IMR-90 (cell line): ENCODE results near the gene NAT10. TPM values are rescaled to one million over a fixed set of nuclear protein-coding genes. Genes with fewer than 3 reads are reported as not detected.
A peak's percentile ranks its signal among the peaks of the same experiment; 100 is the strongest.

Source experiments
- ATAC-seq: fragments of 200-7000 bp; cut with Tn5 transposase; 2 replicates; pipeline ENCODE4 v1.9.1; 2020; ENCODE audit warnings: low read depth, mild to moderate bottlenecking, moderate library complexity
- BruUV-seq: library from RNA; stranded (reverse); fragments of 400-500 nt; replicated peaks from 2 replicates; lab custom pipeline; 2021; lab: Mats Ljungman, UMichigan
- CTCF ChIA-PET: fragments of 300-600 bp; formaldehyde crosslinking; extraction: SDS; loops from one replicate; lab custom pipeline; 2021; ENCODE audit warnings: antibody characterized with exemption; lab: Yijun Ruan, JAX
- POLR2A ChIA-PET: fragments of 300-600 bp; sonication (Branson Sonifier 250); formaldehyde crosslinking; loops from one replicate; lab custom pipeline; 2022; ENCODE audit warnings: antibody characterized with exemption; ENCODE audit not compliant: unreplicated experiment; lab: Charles Lee
- DNase-seq: peaks from one replicate; pipeline ENCODE4 v3.0.0; 2013
- H2AFZ ChIP-seq: replicated peaks from 2 replicates; pipeline ENCODE3; 2013; ENCODE audit warnings: low read length, mild to moderate bottlenecking; ENCODE audit not compliant: poor library complexity
- H2AK5ac ChIP-seq: 2 replicates; pipeline ENCODE4 v1.6.1; 2013; ENCODE audit warnings: low read depth, low read length, inconsistent platforms
- H2AK9ac ChIP-seq: replicated peaks from 2 replicates; pipeline ENCODE3; 2013; ENCODE audit warnings: mild to moderate bottlenecking, low read depth, low read length, moderate library complexity; ENCODE audit not compliant: poor library complexity
- H2BK120ac ChIP-seq: 2 replicates; pipeline ENCODE4 v1.6.1; 2013; ENCODE audit warnings: low read depth, low read length, inconsistent platforms
- H2BK15ac ChIP-seq: 3 replicates; pipeline ENCODE4 v1.6.1; 2013; ENCODE audit warnings: low read depth, low read length, inconsistent platforms
- H2BK20ac ChIP-seq: 2 replicates; pipeline ENCODE4 v1.6.1; 2013; ENCODE audit warnings: low read depth, mild to moderate bottlenecking, inconsistent platforms, low read length, moderate library complexity
- H2BK5ac ChIP-seq: 2 replicates; pipeline ENCODE4 v1.6.1; 2013; ENCODE audit warnings: mild to moderate bottlenecking, low read depth, low read length, inconsistent platforms; ENCODE audit not compliant: poor library complexity, severe bottlenecking
- H3K14ac ChIP-seq: replicated peaks from 2 replicates; pipeline ENCODE4 v1.6.1; 2013; ENCODE audit warnings: low read depth, low read length, inconsistent platforms
- H3K18ac ChIP-seq: 2 replicates; pipeline ENCODE4 v1.6.1; 2013; ENCODE audit warnings: low read depth, low read length, control low read depth
- H3K23ac ChIP-seq: 2 replicates; pipeline ENCODE4 v1.6.1; 2013; ENCODE audit warnings: low read depth, low read length, inconsistent platforms
- H3K27ac ChIP-seq: 2 replicates; pipeline ENCODE4 v1.5.1; 2013; ENCODE audit warnings: mild to moderate bottlenecking, control low read depth, low read length; ENCODE audit not compliant: insufficient read depth
- H3K27me3 ChIP-seq: 2 replicates; pipeline ENCODE4 v1.6.1; 2013; ENCODE audit warnings: low read length; ENCODE audit not compliant: control insufficient read depth, insufficient read depth
- H3K36me3 ChIP-seq: 2 replicates; pipeline ENCODE4 v1.6.1; 2013; ENCODE audit warnings: low read length, mixed read lengths; ENCODE audit not compliant: control insufficient read depth, insufficient read depth
- H3K4ac ChIP-seq: 2 replicates; pipeline ENCODE4 v1.6.1; 2013; ENCODE audit warnings: low read depth, low read length, inconsistent platforms
- H3K4me1 ChIP-seq: 2 replicates; pipeline ENCODE4 v1.6.1; 2013; ENCODE audit warnings: low read length, mixed read lengths; ENCODE audit not compliant: control insufficient read depth, insufficient read depth
- H3K4me2 ChIP-seq: 2 replicates; pipeline ENCODE4 v1.6.1; 2013; ENCODE audit warnings: low read depth, mild to moderate bottlenecking, control low read depth, low read length, moderate library complexity
- H3K4me3 ChIP-seq: 2 replicates; pipeline ENCODE4 v1.5.1; 2013; ENCODE audit warnings: low read depth, mild to moderate bottlenecking, control low read depth, low read length, moderate library complexity; ENCODE audit not compliant: insufficient read depth
- H3K56ac ChIP-seq: 2 replicates; pipeline ENCODE4 v1.6.1; 2013; ENCODE audit warnings: low read length, inconsistent platforms; ENCODE audit not compliant: insufficient read depth; ENCODE audit errors: extremely low read depth
- H3K79me1 ChIP-seq, 2 experiments: 2 replicates each; pipeline ENCODE4 v1.6.1; 2013; ENCODE audit warnings: low read length in 2 of 2, inconsistent platforms in 1 of 2, low read depth in 1 of 2
- H3K9ac ChIP-seq: 2 replicates; pipeline ENCODE4 v1.6.1; 2013; ENCODE audit warnings: low read depth, low read length, control low read depth
- H3K9me1 ChIP-seq: 2 replicates; pipeline ENCODE4 v1.6.1; 2013; ENCODE audit warnings: low read length, inconsistent platforms; ENCODE audit not compliant: insufficient read depth
- H3K9me3 ChIP-seq: 2 replicates; pipeline ENCODE4 v1.6.1; 2013; ENCODE audit warnings: low read length; ENCODE audit not compliant: control insufficient read depth, insufficient read depth
- H4K20me1 ChIP-seq: 2 replicates; pipeline ENCODE4 v1.6.1; 2013; ENCODE audit warnings: low read length, inconsistent platforms; ENCODE audit not compliant: insufficient read depth
- H4K5ac ChIP-seq: 2 replicates; pipeline ENCODE4 v1.6.1; 2013; ENCODE audit warnings: mild to moderate bottlenecking, low read depth, low read length, control low read depth
- H4K8ac ChIP-seq, 2 experiments: 2 replicates each; pipeline ENCODE4 v1.6.1; 2013; ENCODE audit warnings: low read depth in 2 of 2, low read length in 2 of 2, control low read depth in 1 of 2, inconsistent platforms in 1 of 2
- H4K91ac ChIP-seq: 2 replicates; pipeline ENCODE4 v1.6.1; 2013; ENCODE audit warnings: low read depth, low read length, inconsistent platforms; ENCODE audit not compliant: insufficient read depth
- BHLHE40 ChIP-seq: fragments of 150-350 bp; IDR thresholded peaks from 2 replicates; pipeline ENCODE4 v1.6.1; 2016; ENCODE audit warnings: mild to moderate bottlenecking, low read depth, low read length
- CHD1 ChIP-seq: IDR thresholded peaks from 2 replicates; pipeline ENCODE4 v1.6.1; 2012; ENCODE audit warnings: low read depth, low read length, improper control_type of control experiment
- MAZ ChIP-seq: IDR thresholded peaks from 2 replicates; pipeline ENCODE4 v1.6.1; 2012; ENCODE audit warnings: low read depth, mild to moderate bottlenecking, low read length, improper control_type of control experiment, moderate library complexity, borderline replicate concordance
- POLR2A ChIP-seq: IDR thresholded peaks from 2 replicates; pipeline ENCODE4 v1.6.1; 2012; ENCODE audit warnings: mild to moderate bottlenecking, low read depth, low read length
- RAD21 ChIP-seq: IDR thresholded peaks from 2 replicates; pipeline ENCODE4 v1.6.1; 2012; ENCODE audit warnings: low read length, improper control_type of control experiment
- WGBS, 2 experiments: methylation state at CpG; one replicate each; pipeline versions ENCODE4 v1.1.5 to v1.1.7; 2013; ENCODE audit warnings: missing lambda C conversion rate in 2 of 2; ENCODE audit not compliant: insufficient read length in 1 of 2; ENCODE audit errors: extremely low coverage in 2 of 2; 5-methylcytosine and 5-hydroxymethylcytosine counted together
- dilution Hi-C: fragments of 300-500 bp; cut with HindIII; formaldehyde crosslinking; loops from one replicate; pipeline ENCODE4 v1.14.3; 2018; ENCODE audit warnings: low sequenced_read_pairs; ENCODE audit not compliant: unreplicated experiment
- in situ Hi-C: fragments of 300-500 bp; cut with MboI; formaldehyde crosslinking; loops from 3 replicates; pipeline ENCODE4 v1.14.3; 2019; ENCODE audit warnings: low sequenced_read_pairs, inconsistent platforms, mixed read lengths
- intact Hi-C: fragments of 100-400 bp; cut with micrococcal nuclease; formaldehyde crosslinking; loops from 2 replicates; pipeline ENCODE4 v1.10.0; 2022
- polyA plus RNA-seq, 3 experiments: library from polyadenylated mRNA; depleted of rRNA; stranded (reverse); fragments of >200 nt; gene quantifications; 2 replicates each; pipeline ENCODE4 v1.2.3, GENCODE V29; 2012; ENCODE audit warnings: low replicate concordance in 1 of 3
- total RNA-seq: library from RNA; depleted of rRNA; stranded (reverse); fragments of >200 nt; gene quantifications from 2 replicates; pipeline ENCODE4 v1.2.3, GENCODE V29; 2012
- TF ChIP-seq, protein P1 (sequence below): fragments of 150-350 bp; IDR thresholded peaks from 2 replicates; pipeline ENCODE4 v1.6.1; 2017; ENCODE audit warnings: mild to moderate bottlenecking, antibody characterized with exemption, low read length, low read depth
- TF ChIP-seq, protein P2 (sequence below): conservative IDR thresholded peaks from 2 replicates; pipeline ENCODE4 v1.5.1; 2012; ENCODE audit warnings: mild to moderate bottlenecking, low read depth, low read length, improper control_type of control experiment
- TF ChIP-seq, protein P3 (sequence below): fragments of 150-350 bp; IDR thresholded peaks from 2 replicates; pipeline ENCODE4 v1.6.1; 2016; ENCODE audit warnings: low read depth, mild to moderate bottlenecking, low read length, moderate library complexity, borderline replicate concordance

The NAT10 gene
- total and polyA plus RNA-seq, 2 of the 4 experiments (the other 2 are of a cell fraction): 28.1 to 34.8 TPM

DNA sequence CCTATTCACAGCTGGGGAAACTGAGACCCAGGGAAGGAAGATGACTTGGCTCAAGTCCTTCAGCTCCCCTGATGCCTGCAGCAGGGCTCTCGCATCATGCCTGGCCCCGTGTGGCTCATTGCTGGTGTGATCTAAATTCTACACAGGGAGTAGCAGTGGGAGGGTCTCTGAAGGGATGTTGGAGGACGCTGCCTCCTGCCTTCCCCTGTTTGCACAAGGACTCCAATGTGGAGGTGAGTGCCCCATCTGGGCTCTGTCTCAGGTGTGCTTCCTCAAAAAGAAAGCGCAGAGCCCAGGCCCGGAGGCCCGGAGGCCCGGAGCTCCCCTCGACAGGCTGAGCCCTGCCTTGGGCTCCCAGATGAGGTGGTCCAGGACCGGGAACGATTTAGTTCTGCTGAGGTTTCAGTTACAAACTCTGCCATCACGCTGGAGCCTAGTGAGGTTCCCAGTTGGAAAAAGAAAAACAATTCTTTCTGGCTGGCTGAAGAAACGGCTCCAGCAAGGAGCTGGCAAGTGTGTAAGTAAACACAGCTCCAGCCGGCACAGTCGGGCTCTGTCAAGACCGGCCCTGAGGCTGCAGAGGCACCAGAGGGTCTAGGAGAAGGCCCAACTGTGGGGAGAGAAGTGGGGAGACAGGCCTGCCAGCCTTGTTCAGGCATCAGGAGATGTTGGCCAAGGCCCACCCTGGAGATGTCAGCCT, 49.8 kb downstream of the NAT10 start:
- H2BK5ac ChIP-seq: no peak overlapping the region
- no TSS peak for BruUV-seq
- H3K27ac ChIP-seq: no peak overlapping the region
- H3K23ac ChIP-seq: no peak overlapping the region
- peaks cover 7% of the 10 kb centered on the region; the same call in 1 of the 2 replicates for H3K36me3 ChIP-seq
- in situ Hi-C loops (no loop called here), dilution Hi-C loops (no loop called here), intact Hi-C loops (no loop called here)
- H3K18ac ChIP-seq: no peak overlapping the region
- H3K4ac ChIP-seq: no peak overlapping the region
- no peak overlapping the region for H2BK120ac ChIP-seq
- H2AK9ac ChIP-seq: no peak overlapping the region
- WGBS, 2 experiments: 56% methylated on average over 6 of the region's 15 CpGs; no CpG with 5 or more reads in 1 of the 2 experiments
- no peak overlapping the region for H4K5ac ChIP-seq
- H4K91ac ChIP-seq: no peak overlapping the region
- peaks cover 2% of the 10 kb centered on the region; the same call in 1 of the 2 replicates for H3K4me1 ChIP-seq
- H3K9me3 ChIP-seq: no peaks in the 10 kb centered on the region
- H3K79me1 ChIP-seq: no peaks in the 10 kb centered on the region
- H4K20me1 ChIP-seq: no peaks in the 10 kb centered on the region; the same call in 1 of the 2 replicates
- H3K56ac ChIP-seq: no peak overlapping the region
- no peaks in the 10 kb centered on the region for H3K9me1 ChIP-seq
- no peak overlapping the region for H2BK15ac ChIP-seq
- H2AK5ac ChIP-seq: no peak overlapping the region
- ChIA-PET POLR2A (interaction anchor here (0.5 kb wide), 1 partner anchor 286 kb away, joined by 8 read pairs; no protein-coding TSS in a partner anchor), CTCF (interaction anchor here (2.4 kb wide), 1 partner anchor 19 kb away, joined by 8 read pairs; no protein-coding TSS in a partner anchor)
- no peak overlapping the region for H3K4me2 ChIP-seq
- no peak overlapping the region for H3K4me3 ChIP-seq
- no peaks in the 10 kb centered on the region for H3K27me3 ChIP-seq
- DNase-seq: no peak
- H4K8ac ChIP-seq: no peak overlapping the region
- H2BK20ac ChIP-seq: no peak overlapping the region
- no peak overlapping the region for H3K9ac ChIP-seq
- no peak overlapping the region for H2AFZ ChIP-seq
- no peak overlapping the region for H3K14ac ChIP-seq
- ATAC-seq: peak; percentile 65
- TF ChIP-seq POLR2A: no peak
- TF ChIP-seq, protein P1, sequence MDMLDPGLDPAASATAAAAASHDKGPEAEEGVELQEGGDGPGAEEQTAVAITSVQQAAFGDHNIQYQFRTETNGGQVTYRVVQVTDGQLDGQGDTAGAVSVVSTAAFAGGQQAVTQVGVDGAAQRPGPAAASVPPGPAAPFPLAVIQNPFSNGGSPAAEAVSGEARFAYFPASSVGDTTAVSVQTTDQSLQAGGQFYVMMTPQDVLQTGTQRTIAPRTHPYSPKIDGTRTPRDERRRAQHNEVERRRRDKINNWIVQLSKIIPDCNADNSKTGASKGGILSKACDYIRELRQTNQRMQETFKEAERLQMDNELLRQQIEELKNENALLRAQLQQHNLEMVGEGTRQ: no peak
- TF ChIP-seq, protein P2, sequence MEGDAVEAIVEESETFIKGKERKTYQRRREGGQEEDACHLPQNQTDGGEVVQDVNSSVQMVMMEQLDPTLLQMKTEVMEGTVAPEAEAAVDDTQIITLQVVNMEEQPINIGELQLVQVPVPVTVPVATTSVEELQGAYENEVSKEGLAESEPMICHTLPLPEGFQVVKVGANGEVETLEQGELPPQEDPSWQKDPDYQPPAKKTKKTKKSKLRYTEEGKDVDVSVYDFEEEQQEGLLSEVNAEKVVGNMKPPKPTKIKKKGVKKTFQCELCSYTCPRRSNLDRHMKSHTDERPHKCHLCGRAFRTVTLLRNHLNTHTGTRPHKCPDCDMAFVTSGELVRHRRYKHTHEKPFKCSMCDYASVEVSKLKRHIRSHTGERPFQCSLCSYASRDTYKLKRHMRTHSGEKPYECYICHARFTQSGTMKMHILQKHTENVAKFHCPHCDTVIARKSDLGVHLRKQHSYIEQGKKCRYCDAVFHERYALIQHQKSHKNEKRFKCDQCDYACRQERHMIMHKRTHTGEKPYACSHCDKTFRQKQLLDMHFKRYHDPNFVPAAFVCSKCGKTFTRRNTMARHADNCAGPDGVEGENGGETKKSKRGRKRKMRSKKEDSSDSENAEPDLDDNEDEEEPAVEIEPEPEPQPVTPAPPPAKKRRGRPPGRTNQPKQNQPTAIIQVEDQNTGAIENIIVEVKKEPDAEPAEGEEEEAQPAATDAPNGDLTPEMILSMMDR: no peak
- no peak for TF ChIP-seq RAD21
- no peak for TF ChIP-seq BHLHE40
- no peak for TF ChIP-seq CHD1
- TF ChIP-seq, protein P3, sequence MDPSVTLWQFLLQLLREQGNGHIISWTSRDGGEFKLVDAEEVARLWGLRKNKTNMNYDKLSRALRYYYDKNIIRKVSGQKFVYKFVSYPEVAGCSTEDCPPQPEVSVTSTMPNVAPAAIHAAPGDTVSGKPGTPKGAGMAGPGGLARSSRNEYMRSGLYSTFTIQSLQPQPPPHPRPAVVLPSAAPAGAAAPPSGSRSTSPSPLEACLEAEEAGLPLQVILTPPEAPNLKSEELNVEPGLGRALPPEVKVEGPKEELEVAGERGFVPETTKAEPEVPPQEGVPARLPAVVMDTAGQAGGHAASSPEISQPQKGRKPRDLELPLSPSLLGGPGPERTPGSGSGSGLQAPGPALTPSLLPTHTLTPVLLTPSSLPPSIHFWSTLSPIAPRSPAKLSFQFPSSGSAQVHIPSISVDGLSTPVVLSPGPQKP: no peak
- TF ChIP-seq MAZ: no peak
